Testis (tissue), 3 donors: ENCODE data around the gene PXYLP1. TPM values are rescaled to one million over a fixed set of nuclear protein-coding genes. Genes with fewer than 3 reads are reported as not detected.

Experiments used
- DNase-seq: peaks from one replicate; pipeline ENCODE4 v3.0.0-alpha.2; 2019
- H3K27ac ChIP-seq, 2 donors: fragments of 200-600 bp; sonication (generic); one replicate each; pipeline ENCODE4 v1.5.1; 2019
- H3K27me3 ChIP-seq: fragments of 200-600 bp; sonication (generic); one replicate; pipeline ENCODE4 v1.5.1; 2019
- H3K36me3 ChIP-seq: fragments of 200-600 bp; sonication (generic); one replicate; pipeline ENCODE4 v1.5.1; 2017; ENCODE audit warnings: low read depth; ENCODE audit errors: missing control alignments
- H3K4me1 ChIP-seq: fragments of 200-600 bp; sonication (generic); one replicate; pipeline ENCODE4 v1.5.1; 2019
- H3K4me3 ChIP-seq, 2 donors: fragments of 200-600 bp; sonication (generic); one replicate each; pipeline ENCODE4 v1.5.1; 2017 to 2019
- H3K9me3 ChIP-seq: fragments of 200-600 bp; sonication (generic); one replicate; pipeline ENCODE4 v1.5.1; 2017
- POLR2A ChIP-seq: fragments of 450-650 bp; IDR thresholded peaks from one replicate; pipeline ENCODE4 v1.6.1; 2017; ENCODE audit warnings: antibody characterized with exemption, mild to moderate bottlenecking, moderate library complexity
- WGBS, 2 donors: methylation state at CpG; one replicate each; pipeline ENCODE4 v1.1.5; 2018; 5-methylcytosine and 5-hydroxymethylcytosine counted together
- intact Hi-C: fragments of 100-400 bp; cut with DNase I; formaldehyde crosslinking; loops from one replicate; pipeline ENCODE4 v1.15.1; 2023; ENCODE audit warnings: low total_unique reads
- polyA plus RNA-seq: library from polyadenylated mRNA; stranded (reverse); fragments of 350-450 nt; fragmentation: Illumina TruSeq; extraction: RNeasy Lipid Tissue Mini Kit (QIAGEN cat#74804); gene quantifications from one replicate; pipeline ENCODE4 v1.2.3, GENCODE V29; 2014; ENCODE audit warnings: low read depth, low replicate concordance; ENCODE audit not compliant: insufficient read depth
- total RNA-seq, 2 donors: library from RNA; depleted of rRNA; stranded (reverse); fragments of >200 nt; gene quantifications; one replicate each; pipeline ENCODE4 v1.2.3, GENCODE V29; 2016
- TF ChIP-seq, protein P1 (sequence below), 3 experiments: fragments of 450-650 bp in 2 of 3; fragments of 200-600 bp in 1 of 3; sonication (generic) in 1 of 3; IDR thresholded peaks; one replicate each; pipeline ENCODE4 v1.5.1; 2016 to 2019; ENCODE audit warnings: antibody characterized with exemption in 3 of 3, mild to moderate bottlenecking in 2 of 3, moderate library complexity in 1 of 3

Gene PXYLP1
- total and polyA plus RNA-seq, 3 donors from 2014 or later: 16.0 to 55.8 (median 31.6) TPM

DNA sequence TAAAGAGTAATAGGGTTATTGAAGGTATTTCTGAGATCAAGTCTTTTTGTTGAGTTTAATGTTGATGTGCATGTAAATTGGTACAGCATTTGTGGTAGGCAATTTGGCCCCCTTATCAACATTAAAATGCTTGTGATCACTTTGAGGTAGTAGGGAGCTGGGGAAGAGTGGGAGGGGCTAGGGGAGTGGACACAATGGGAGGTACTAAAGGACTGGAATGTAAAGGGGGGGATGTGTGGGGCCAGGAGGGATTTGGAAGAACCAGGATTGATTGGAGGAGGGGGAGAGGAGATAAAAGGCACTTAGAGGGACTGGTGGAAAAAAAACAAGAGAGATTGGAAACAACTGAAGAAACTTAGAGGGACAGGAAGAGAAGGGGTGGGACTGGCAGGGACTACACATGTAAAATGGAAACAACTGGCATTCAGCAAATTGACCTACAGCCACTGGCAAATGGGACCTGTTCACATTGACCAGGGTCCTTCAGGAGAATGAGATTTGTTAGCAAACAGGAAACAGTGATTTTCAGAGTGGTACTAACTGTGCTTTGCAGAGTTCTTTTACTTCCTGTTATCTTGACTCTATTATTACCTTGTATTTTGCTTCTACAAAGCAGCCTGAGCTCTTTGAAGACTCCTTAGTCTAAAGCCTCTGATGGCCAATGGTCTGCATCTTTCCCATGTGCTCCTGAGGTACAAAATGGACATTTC lies 88.9 kb downstream of the PXYLP1 start:
- no peaks in the 10 kb centered on the region for H3K9me3 ChIP-seq
- intact Hi-C loops: no loop called here

DNA sequence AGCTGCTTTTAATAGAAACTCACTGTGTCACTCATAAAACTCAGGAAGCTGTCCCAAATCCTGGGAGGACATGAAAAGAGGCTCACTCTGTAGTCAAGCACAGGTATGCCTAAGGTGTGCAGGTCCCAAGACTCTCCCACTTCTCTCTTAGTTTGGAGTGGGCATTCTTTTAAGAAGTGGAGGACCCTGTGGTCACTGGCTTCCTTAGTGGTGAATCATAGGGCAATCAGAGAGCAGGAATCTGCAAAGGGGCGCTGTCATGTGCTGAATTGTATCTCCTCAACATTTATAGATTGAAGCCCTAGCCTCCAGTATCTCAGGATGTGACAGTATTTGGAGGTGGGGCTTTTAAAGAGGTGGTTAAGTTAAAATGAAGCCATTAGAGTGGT lies 89.5 kb downstream of the PXYLP1 start:
- H3K27me3 ChIP-seq: no peaks in the 10 kb centered on the region
- WGBS, 2 donors: 100% methylated on average over 1 of the region's 1 CpG
- H3K27ac ChIP-seq: no peak overlapping the region
- H3K4me3 ChIP-seq: no peak overlapping the region
- no peak for TF ChIP-seq POLR2A
- TF ChIP-seq, protein P1, sequence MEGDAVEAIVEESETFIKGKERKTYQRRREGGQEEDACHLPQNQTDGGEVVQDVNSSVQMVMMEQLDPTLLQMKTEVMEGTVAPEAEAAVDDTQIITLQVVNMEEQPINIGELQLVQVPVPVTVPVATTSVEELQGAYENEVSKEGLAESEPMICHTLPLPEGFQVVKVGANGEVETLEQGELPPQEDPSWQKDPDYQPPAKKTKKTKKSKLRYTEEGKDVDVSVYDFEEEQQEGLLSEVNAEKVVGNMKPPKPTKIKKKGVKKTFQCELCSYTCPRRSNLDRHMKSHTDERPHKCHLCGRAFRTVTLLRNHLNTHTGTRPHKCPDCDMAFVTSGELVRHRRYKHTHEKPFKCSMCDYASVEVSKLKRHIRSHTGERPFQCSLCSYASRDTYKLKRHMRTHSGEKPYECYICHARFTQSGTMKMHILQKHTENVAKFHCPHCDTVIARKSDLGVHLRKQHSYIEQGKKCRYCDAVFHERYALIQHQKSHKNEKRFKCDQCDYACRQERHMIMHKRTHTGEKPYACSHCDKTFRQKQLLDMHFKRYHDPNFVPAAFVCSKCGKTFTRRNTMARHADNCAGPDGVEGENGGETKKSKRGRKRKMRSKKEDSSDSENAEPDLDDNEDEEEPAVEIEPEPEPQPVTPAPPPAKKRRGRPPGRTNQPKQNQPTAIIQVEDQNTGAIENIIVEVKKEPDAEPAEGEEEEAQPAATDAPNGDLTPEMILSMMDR (IDR thresholded peaks at IDR 0.05): no peak
- no peak for DNase-seq
- no peaks in the 10 kb centered on the region for H3K36me3 ChIP-seq
- no peaks in the 10 kb centered on the region for H3K4me1 ChIP-seq
- no peaks in the 10 kb centered on the region for H3K9me3 ChIP-seq
- intact Hi-C loops: no loop called here

More for the DNA sequence above, 88.9 kb downstream of the PXYLP1 start:
- H3K27me3 ChIP-seq: no peaks in the 10 kb centered on the region
- DNase-seq: no peak
- no peaks in the 10 kb centered on the region for H3K4me1 ChIP-seq
- H3K27ac ChIP-seq: no peak overlapping the region
- no peak overlapping the region for H3K4me3 ChIP-seq
- TF ChIP-seq, protein P1 (IDR thresholded peaks at IDR 0.05): no peak
- no peak for TF ChIP-seq POLR2A
- no peaks in the 10 kb centered on the region for H3K36me3 ChIP-seq

DNA sequence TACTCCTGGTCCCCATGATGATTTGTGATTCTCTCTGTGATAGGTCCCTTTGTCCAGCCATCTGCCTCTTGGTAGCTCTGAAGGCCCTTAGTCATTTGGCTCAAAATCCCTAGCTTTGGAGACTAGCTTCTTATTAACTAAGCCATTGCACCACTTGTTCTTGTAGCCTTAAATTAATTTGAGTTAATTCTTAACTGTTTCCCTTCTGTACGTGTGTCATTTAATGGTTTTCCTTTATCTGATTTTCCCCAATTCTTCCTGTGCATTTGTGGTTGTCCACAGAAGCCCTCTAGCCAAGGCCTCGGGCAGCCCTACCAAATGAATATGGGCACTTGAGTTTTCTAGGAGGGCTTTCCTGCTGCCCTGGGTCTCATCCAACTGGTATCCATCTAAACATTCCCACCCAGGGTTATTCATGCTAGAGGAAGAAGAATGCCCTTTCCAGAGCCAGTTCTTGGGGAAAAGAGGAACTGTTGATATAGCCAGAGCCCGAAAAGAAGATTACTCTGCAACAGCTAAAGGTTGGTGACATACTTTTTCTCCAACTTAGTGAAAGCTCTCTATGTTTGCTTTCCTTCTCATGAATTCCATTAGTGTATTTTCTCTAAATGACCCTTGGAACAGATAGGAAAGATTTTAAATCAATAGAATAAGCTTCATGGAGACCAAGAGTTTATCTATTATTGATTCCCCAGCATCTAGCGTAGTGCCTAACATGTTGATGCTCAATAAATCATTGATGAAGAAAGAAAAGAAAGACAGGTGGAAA lies 92.5 kb downstream of the PXYLP1 start:
- no peaks in the 10 kb centered on the region for H3K36me3 ChIP-seq
- no peaks in the 10 kb centered on the region for H3K4me1 ChIP-seq
- no peak for TF ChIP-seq POLR2A
- TF ChIP-seq, protein P1 (IDR thresholded peaks at IDR 0.05): no peak
- H3K27ac ChIP-seq: no peak overlapping the region
- H3K4me3 ChIP-seq: no peak overlapping the region
- intact Hi-C loops: no loop called here
- no peak for DNase-seq
- WGBS, 2 donors: 94% methylated on average over 4 of the region's 4 CpGs
- no peaks in the 10 kb centered on the region for H3K9me3 ChIP-seq
- no peaks in the 10 kb centered on the region for H3K27me3 ChIP-seq

DNA sequence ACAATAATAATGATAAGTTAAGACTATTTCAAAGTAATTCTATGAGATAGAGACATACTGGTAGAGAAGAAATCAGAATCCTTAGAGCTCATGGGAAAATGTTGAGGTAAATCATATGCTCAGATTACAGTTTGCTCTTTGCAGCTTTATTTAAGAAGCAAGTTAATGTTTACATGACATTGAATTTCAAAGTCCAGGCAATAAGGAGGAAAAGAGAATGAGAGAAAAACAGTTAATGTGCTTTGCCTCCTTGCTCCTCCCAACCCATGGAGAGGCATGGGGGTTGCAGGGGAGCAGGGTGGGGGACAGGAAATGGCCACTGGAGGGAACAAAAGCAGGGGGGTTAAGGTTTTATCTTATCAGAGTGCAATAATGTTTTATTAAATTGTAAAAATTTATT lies 94.5 kb downstream of the PXYLP1 start:
- Histone ChIP-seq H3K27me3 (no peaks in the 10 kb centered on the region), H3K36me3 (no peaks in the 10 kb centered on the region), H3K4me1 (no peaks in the 10 kb centered on the region), H3K4me3 (no peak overlapping the region), H3K9me3 (no peaks in the 10 kb centered on the region), H3K27ac (no peak overlapping the region)
- TF ChIP-seq POLR2A: no peak
- intact Hi-C loops: no loop called here
- no peak for DNase-seq

DNA sequence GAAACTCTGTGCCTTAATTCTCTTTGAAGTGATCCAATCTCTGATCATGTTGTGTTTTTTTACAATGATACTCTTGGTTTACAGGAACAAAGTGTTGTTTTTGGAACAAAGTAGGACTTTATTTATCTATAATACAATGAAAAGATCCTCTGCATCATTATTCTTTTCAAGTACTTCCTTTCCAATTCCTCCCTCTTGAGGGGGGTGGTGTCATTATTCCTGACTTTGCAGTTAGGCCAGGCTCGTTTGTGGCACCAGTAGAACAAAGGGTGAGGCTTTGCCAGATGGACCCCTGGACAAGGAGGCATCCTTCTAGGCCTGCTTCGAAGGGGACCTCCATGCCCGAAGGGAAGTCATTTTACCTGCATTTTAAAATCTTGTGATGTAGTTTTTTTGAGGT lies 95.0 kb downstream of the PXYLP1 start:
- no peaks in the 10 kb centered on the region for H3K36me3 ChIP-seq
- no peaks in the 10 kb centered on the region for H3K9me3 ChIP-seq
- H3K4me3 ChIP-seq: no peak overlapping the region
- intact Hi-C loops: no loop called here
- TF ChIP-seq, protein P1 (IDR thresholded peaks at IDR 0.05): no peak
- no peak for TF ChIP-seq POLR2A
- no peak overlapping the region for H3K27ac ChIP-seq
- WGBS, 2 donors: 68 to 79% methylated on average over 3 of the region's 3 CpGs
- H3K4me1 ChIP-seq: no peaks in the 10 kb centered on the region
- H3K27me3 ChIP-seq: no peaks in the 10 kb centered on the region
- no peak for DNase-seq
